ENCODE data around the gene CPT1A.

Gene CPT1A

GRCh38 chr11:68757711-68758110 is 84.0 kb downstream of the CPT1A start:
- no peak for DNase-seq (ENCODE audit: low spot score)
- Histone ChIP-seq H3K27ac (no peak overlapping the region), H3K4me3 (no peak overlapping the region)
- TF ChIP-seq CTCF (IDR thresholded peaks at IDR 0.05): no peak

GRCh38 chr11:68756171-68756766 is 85.4 kb downstream of the CPT1A start:
- no peak for TF ChIP-seq CTCF (IDR thresholded peaks at IDR 0.05)
- H3K4me3 ChIP-seq: no peak overlapping the region
- H3K27ac ChIP-seq: no peak overlapping the region
- DNase-seq (ENCODE audit: low spot score): no peak

- no peak for TF ChIP-seq CTCF (IDR thresholded peaks at IDR 0.05)
- DNase-seq (ENCODE audit: low spot score): no peak
- no peak overlapping the region for H3K27ac ChIP-seq
- no peak overlapping the region for H3K4me3 ChIP-seq
These were observed 88.4 kb downstream of the CPT1A start for GRCh38 chr11:68753300-68753699.

- no peak for DNase-seq (ENCODE audit: low spot score)
- TF ChIP-seq CTCF (IDR thresholded peaks at IDR 0.05): no peak
- Histone ChIP-seq H3K4me3 (peak within 1 kb of the TSS; percentile 71), H3K27ac (no peak within 1 kb of the TSS)
These were observed 90.3 kb downstream of the CPT1A start, which contains the start of gene TESMIN for GRCh38 chr11:68751331-68751856. Gene TESMIN, minus strand, starts transcription at chr11:68751520. Its CDS starts 860 bp downstream, at chr11:68750660.

- no peak overlapping the region for H3K27ac ChIP-seq
- peak overlapping the region; percentile 71 for H3K4me3 ChIP-seq
- TF ChIP-seq CTCF (IDR thresholded peaks at IDR 0.05): no peak
- no peak for DNase-seq (ENCODE audit: low spot score)
These were observed 90.8 kb downstream of the CPT1A start for GRCh38 chr11:68751004-68751325.

- Histone ChIP-seq H3K4me3 (peak overlapping the region; percentile 71), H3K27ac (no peak overlapping the region)
- no peak for DNase-seq (ENCODE audit: low spot score)
- no peak for TF ChIP-seq CTCF (IDR thresholded peaks at IDR 0.05)
These were observed 91.3 kb downstream of the CPT1A start for GRCh38 chr11:68750195-68751003.

Measured in coronary artery (tissue), 2 donors.